T follicular helper cell (primary cell): ENCODE results near the gene MAP2K3.
"Not testable (repeated sequence)": the region's sequence is repeated elsewhere in the genome, so short reads cannot be mapped to it uniquely, and the experiment has no call there.

Experiments used
- DNase-seq: peaks from one replicate; pipeline ENCODE4 v3.0.0-alpha.2; 2020; ENCODE audit warnings: low read depth

Gene MAP2K3

DNA sequence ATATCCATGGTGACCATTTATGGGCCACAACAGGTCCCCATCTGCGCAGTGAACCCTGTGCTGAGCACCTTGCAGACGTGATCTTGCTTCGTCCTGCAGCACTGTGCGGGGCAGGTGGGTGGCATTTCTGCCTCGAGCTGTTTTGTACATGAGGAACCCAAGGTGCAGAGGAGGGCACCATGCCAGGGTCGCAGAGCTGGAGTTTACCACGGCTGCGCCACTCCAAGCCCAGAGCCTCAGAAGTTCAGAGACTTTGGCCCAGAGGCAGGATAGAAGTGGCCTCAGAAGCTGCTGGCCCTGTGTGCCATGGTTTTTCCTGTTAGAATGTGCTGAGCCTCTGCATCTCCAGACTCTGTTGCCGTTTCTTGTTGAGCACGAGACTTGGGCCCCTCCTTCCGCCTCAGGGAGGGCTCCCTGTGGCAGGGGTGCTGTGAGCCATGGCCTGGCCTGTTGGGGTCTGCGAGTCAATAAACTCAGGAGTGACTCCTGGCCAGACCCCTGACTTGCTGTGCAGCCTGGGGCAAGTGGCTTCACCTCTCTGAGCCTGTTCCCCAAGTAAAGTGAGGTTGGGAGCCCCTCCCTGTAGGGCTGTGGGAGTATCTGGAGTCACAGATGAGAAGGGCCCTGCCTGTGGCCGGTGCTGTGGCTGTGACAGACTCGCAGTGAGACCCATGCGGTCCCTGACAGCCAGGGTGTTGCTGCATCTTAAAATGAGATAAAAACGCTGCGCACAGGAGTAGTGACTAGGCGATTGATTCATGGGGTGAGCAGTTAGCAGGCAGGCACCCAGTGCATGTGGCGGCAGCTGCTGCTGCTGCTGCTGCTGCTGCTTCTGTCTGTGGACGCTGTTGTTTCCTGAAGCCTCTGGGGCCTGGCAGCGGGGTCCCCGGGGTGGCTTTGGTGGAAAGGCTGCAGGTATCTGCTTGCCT is 11.8 kb downstream of the MAP2K3 start:
- no peak for DNase-seq

GRCh38 chr17:21297026-21297520 is 12.6 kb downstream of the MAP2K3 start:
- DNase-seq, result no peak

DNA sequence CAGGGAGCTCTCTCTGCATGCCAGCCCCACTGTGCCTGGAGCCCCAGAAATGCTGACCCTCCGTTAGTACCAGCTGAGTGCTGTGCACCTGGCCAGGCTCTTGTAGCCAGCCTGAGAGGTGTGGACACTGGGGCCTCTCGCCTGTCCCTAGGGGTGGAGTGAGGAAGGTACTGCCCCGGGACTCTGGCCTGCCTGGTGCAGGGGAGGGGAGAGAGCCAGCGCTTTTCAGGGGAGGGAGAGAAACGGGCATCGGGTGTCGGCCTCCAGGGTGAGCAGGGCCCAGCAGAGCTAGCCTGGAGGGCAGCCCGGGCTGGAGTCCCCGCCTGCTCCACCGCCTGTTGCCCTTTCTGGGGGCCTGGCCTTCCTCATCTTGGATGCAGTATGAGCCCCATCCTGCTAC is 13.1 kb downstream of the MAP2K3 start:
- no peak for DNase-seq

- DNase-seq, result no peak
Measured at GRCh38 chr17:21298056-21298982, 13.8 kb downstream of the MAP2K3 start.

DNA sequence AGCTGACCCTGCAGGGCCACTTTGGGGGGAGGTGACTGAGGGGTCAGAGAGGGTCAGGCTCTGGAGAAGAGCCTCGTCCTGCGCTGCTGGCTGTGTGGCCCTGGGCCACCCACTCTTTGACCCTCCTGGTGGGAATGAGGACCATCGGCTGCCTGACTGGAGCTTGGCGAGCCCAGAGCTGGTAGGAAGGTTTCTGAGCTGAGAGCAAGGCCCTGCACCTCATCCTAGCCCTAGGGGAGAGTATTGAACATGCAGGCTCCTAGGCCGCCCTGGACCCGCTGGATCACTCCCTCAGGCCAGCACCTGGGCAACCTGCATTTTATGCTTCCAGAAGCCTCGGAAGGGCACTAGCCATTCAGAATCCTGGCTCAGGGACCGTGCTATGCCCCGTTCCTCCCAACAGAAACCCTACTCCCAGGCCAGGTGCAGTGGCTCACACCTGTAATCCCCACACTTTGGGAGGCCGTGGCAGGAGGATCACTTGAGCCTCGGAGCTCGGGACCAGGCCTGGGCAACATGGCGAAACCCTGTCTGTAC is 14.5 kb downstream of the MAP2K3 start:
- DNase-seq, result no peak

DNA sequence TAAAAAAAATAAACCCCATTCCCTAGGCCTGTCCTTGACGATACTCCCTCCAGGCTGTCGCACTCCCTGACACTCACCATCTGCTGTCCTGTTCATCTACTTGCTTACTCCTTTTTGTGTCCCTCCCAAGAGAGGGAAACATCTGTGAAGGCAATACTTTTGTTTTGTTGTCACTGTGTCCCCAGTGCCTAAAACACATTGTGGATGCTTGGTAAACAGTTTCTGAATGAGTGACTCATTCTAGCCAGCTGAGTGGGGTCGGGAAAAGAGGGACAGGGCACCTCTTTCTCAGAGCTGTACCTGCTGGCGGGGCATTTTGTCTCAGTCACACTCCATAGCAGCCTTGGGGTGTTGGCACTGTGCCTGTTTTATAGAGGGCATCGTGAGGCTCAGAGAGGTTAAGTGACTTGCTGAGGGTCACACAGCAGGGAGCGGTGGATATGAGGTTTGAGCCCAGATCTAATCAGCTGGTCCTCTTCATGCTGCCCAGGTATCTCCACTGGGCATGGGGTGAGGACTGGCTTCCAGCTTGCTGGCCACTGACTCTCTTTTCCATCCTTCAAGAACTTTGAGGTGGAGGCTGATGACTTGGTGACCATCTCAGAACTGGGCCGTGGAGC is 15.6 kb downstream of the MAP2K3 start:
- DNase-seq, result no peak

DNA sequence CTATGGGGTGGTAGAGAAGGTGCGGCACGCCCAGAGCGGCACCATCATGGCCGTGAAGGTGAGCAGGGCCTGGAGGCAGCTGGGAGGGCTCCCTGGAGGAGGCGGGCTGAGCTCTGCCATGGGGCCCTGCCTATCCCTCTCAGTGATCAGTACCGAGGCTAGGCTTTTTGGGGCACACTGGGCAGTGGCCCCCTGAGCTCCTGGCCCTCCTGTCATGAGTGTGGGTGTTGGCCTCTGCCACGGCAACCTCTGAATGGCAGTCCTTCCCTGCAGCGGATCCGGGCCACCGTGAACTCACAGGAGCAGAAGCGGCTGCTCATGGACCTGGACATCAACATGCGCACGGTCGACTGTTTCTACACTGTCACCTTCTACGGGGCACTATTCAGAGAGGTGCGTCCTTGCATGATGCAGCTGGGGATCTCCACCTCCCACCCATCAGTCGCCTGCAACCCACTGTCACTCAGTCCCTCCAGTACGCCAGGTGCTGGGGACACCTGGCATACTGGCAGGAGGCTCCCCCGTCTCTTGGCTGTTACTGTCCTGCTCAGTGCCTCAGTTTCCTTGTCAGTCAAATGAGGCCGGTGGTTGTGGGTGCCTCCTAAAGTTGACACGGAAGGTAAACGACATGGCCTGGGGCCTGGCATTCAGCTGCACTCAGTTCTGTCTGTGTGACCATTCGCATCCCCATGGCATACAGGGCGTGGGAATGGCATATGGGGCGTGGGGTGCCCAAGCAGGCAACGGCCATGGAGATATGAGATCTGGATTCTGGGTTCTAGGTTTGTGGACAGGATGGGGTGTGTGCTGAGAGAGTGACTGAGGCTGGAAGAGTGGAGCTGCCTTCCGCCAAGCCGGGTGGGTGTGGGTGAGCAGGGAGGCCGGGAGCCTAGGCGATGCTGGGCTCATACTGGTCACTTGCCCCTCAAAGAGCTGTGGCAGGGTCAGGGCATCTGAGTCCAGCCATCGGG is 16.4 kb downstream of the MAP2K3 start:
- no peak for DNase-seq

DNA sequence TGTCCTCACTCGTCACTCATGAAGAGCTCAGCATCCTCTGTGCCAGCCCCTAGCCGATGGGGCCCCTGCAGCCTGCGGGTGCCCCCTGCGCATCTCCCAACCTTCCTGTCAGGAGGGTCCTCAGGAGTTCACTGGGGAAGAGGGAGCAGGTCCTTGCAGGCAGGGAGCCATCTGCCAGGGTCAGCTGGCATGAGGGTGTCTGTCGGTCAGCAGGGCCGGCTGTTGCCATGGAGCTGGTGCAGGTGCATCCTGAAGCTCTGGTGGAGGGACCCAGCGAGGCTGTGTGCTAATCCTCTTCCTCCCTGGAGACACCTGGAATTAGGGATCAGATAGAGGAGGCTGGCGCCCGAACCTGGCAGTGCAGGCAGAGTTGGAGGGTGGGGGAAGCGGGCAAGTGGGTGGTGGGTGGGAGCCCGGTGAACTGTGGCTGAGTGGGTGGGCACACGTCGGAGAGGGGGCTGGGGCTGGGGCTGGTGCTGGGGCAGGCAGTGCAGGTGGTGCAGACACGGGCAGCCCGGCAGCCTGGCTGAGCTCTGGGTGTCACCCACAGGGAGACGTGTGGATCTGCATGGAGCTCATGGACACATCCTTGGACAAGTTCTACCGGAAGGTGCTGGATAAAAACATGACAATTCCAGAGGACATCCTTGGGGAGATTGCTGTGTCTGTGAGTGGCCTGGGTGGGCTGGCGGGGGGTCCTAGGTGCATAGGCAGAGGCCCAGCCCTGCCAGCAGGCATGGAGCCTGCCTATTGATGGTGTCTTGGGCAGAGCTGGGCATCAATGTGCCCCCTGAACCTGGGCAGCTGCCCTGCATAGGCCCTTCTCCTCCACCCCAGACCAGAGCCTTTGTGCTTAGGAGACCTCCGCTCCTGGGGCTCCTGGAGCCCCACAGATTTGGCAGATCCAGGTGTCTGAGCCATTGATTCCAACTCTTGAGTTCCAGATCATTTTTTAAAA is 17.4 kb downstream of the MAP2K3 start:
- DNase-seq, result no peak

GRCh38 chr17:21302711-21303425 is 18.4 kb downstream of the MAP2K3 start:
- no peak for DNase-seq

DNA sequence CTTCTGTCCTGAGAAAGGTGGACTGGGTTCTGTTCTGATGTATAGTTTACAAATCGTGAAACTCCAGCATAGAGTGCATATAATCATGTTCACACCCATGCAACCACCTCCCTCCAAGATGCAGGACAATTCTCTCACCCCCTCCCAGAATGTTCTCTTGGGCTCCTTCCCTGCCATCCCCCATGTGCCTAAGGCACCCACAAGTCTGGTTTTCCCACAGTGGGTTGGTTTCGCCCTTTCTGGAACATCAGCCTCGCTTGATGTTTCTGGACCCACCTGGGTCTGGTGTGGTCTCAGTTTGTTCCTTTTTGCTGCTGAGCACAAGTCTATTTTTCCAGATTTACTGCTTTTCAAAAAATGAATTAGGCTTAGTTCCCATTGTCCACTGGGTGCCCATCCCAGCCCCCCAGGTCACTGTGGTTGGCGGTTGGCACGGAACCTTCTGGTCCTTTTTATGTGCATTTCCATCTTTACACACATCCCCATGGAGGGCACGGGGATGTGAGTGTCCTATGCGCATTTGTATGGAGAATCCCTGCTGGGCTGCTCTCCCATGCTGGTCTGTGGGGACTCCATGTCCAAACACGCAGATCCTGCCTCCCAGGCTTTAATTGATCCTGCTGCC is 19.0 kb downstream of the MAP2K3 start:
- no peak for DNase-seq

DNA sequence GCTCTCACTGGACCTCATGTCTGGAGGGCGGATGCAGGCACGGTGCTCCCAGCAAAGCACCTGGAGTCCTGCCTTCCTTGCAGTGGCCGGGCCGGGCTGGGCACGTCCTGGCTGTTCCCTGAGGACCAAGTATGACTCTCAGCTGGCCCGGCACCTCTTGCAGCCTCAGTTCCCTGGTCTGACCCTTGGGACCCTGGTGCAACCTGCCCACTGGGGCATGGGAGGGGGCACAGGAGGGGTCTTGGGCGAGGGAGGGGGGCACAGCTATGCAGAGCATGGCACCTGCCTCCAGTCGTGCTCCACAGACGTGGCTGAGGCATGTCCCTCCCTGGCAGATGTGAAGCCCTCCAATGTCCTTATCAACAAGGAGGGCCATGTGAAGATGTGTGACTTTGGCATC is 19.6 kb downstream of the MAP2K3 start:
- DNase-seq, result no peak

GRCh38 chr17:21304551-21305151 is 20.1 kb downstream of the MAP2K3 start:
- not testable (repeated sequence) for DNase-seq

DNA sequence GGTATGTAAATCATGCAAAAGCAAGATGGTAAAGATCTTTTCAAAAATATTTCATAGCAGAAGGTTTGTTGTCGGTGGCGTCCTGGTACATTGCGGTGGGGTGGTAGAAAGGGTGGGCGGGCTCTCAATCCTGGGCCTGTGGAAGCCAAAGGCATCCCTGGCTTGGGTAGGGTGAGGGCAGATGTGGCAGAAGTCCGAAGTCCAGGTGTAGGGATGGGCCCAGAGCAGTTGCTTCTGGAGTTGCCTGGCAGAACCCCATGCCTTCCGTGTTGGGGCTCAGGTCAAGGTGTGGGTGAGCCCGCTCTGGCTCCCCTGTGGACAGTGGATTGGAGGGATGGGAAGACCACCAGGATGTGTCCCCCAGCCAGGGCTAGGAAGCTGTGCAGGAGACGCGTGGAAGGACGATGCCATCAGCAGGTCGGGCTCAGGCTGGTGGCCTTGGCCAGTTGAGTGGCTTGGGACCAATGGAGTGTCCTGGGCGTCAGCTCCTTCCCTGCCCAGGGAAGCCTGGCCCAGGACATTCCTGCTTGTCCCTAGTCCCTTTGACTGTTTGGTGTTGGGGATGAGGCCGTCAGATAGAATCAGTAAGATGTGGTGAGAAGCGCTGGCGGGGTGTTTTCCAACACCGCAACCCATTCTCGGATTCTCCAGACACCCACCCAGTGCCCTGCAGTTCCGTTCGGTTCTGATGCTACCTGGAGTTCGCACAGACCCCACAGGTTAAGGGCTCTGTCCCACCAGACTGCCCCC is 21.1 kb downstream of the MAP2K3 start:
- DNase-seq, result not testable (repeated sequence)

GRCh38 chr17:21306611-21307272 is 22.2 kb downstream of the MAP2K3 start:
- DNase-seq, result not testable (repeated sequence)

GRCh38 chr17:21307273-21307625 is 22.7 kb downstream of the MAP2K3 start:
- not testable (repeated sequence) for DNase-seq

DNA sequence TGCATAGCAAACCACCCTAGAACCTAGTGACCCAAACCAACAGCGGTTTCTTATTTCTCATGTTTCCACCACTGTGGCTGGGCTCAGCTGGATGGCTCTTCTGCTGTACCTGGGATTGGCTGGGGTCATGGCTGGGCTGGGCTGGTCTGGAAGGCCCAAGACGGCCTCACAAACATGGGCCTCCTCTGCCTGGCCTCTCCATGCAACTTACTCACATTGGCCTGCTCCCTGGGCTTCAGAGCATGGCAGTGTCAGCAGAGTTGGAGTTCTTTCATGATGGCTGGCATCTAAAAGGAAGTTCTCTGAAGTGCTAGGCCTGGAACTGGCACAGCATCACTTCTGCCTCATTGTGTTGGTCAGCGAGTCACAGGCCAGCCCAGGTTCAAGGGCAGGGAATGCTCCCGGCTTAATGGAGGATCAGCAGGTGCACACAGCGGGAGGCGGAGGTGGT is 24.4 kb downstream of the MAP2K3 start:
- DNase-seq, result not testable (repeated sequence)
